Measurements from ENCODE around the gene ACADM.
"Not testable (repeated sequence)": the region's sequence is repeated elsewhere in the genome, so short reads cannot be mapped to it uniquely, and the experiment has no call there.

The ACADM gene

DNA sequence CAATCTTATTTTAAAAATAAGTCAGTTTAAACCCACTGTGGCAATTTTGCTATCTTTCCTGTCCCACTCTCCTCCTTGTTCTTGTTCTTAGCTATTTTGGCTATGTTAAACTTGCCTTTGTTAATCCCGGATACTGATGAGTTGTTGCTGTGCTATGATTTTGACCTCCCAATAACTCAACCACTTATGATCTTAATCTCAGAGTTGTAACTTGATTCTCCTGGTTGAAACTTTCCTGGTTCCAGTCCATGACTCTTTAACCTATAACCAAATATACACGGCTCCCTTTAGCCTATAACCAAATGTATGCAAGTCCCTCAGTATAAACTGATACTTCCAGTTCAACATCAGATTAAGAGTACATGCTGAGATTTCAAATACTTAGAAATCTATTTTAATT lies 15.6 kb upstream of the ACADM start:
- H3K4me3 ChIP-seq (ENCODE audit: low read depth, low read length): no peak overlapping the region
- TF ChIP-seq, protein P1, sequence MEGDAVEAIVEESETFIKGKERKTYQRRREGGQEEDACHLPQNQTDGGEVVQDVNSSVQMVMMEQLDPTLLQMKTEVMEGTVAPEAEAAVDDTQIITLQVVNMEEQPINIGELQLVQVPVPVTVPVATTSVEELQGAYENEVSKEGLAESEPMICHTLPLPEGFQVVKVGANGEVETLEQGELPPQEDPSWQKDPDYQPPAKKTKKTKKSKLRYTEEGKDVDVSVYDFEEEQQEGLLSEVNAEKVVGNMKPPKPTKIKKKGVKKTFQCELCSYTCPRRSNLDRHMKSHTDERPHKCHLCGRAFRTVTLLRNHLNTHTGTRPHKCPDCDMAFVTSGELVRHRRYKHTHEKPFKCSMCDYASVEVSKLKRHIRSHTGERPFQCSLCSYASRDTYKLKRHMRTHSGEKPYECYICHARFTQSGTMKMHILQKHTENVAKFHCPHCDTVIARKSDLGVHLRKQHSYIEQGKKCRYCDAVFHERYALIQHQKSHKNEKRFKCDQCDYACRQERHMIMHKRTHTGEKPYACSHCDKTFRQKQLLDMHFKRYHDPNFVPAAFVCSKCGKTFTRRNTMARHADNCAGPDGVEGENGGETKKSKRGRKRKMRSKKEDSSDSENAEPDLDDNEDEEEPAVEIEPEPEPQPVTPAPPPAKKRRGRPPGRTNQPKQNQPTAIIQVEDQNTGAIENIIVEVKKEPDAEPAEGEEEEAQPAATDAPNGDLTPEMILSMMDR (conservative IDR thresholded peaks at IDR 0.05; ENCODE audit: low read depth, low read length): no peak
- peak; percentile 12 for DNase-seq (ENCODE audit: low read depth)

DNA sequence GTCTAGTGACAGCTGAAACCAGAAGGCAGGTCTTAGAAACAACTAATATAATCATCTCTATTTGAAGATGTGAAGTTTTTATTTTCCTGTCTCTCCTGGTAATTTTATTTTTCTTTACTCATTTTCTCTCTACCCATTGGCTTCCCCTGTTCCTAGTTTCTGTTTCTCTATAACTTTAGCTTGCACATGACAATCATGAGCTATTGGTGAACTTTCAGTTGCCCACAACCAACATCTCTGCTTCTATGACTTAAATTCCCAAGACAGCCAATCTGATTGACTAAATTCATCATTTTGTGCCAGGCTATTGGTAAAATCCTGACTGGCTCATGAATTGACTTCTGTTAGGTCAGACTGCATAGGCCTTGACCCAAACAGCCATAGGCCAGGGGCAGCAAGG lies 13.7 kb upstream of the ACADM start:
- no peak for DNase-seq (ENCODE audit: low read depth)
- H3K4me3 ChIP-seq (ENCODE audit: low read depth, low read length): no peak overlapping the region
- TF ChIP-seq, protein P1 (conservative IDR thresholded peaks at IDR 0.05; ENCODE audit: low read depth, low read length): no peak

DNA sequence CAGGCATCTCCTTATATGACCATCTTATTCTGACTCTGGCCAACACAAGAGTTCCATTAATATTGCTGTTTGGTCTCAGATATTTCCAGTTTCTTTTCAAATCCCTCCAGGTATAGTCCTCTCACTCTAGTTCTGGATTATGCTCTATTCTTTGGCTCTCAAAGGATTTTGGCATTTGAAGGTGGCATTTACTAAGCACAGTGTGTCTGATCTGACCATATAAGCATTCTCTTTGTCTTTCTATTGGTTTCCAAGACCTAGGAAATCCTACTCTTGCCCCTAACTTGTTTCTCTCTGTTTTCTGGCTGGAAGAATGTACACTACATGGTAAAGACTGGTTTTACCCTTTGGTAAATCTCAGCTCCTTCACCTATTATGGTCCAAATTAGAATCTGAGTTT lies 12.7 kb upstream of the ACADM start:
- no peak for DNase-seq (ENCODE audit: low read depth)
- TF ChIP-seq, protein P1 (conservative IDR thresholded peaks at IDR 0.05; ENCODE audit: low read depth, low read length): no peak
- H3K4me3 ChIP-seq (ENCODE audit: low read depth, low read length): no peak overlapping the region

DNA sequence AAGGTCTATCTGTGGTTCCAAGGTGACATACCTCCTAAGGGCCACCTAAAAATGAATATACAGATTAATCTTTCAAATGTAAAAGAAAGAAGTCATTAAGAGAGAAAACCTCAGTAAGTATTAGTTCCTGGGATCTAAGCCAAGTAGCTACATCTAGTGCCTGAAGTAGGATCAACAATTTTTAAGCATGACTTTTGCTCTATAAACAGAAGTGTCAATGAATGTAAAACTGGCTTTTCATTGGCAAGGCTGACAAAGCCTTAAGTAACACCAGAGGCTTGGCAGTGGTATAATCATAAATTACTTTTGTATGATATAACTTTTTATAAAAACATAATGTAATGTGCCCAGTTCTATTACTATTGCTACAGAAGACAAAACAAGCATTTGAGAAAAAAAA lies 12.2 kb upstream of the ACADM start:
- H3K4me3 ChIP-seq (ENCODE audit: low read depth, low read length): no peak overlapping the region
- no peak for DNase-seq (ENCODE audit: low read depth)
- TF ChIP-seq, protein P1 (conservative IDR thresholded peaks at IDR 0.05; ENCODE audit: low read depth, low read length): no peak

DNA sequence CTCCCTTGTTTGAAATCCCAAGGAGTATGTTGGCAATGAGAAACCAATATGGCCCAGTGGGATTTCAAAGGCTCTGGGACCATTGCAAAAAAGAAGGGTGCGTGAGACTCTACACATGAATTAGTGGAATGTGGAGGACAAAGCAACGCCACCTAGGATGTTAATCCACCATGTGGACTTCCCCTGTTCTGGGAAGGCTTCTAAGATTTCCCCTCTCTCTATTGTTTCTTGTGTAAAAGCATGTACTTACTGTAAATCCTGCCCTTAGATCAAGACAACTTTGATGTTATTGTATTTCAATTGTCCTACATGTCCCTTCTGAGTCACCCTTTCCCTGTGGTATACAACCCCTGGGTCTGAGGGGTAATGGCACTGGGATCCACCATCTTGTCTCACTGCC lies 4.7 kb upstream of the ACADM start:
- DNase-seq (ENCODE audit: low read depth): no peak

DNA sequence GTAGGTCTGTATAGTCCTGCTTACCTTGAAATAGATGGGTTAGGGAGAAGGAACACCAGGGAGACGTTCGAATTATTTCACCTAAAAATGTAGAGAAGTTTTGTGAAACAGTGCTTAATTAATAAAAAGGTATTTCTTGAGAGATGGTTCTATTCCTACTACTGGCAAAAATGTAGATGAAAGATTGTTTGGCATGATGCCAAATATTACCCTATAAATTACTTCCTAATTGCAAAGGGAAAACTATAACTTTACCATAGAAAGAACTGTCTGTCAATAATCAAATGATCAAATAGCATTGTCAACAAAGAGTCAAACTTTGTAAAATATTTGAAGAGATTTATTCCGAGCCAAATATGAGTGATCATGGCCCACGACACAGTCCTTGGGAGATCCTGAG lies 4.2 kb upstream of the ACADM start:
- DNase-seq (ENCODE audit: low read depth): no peak
- TF ChIP-seq, protein P1 (conservative IDR thresholded peaks at IDR 0.05; ENCODE audit: low read depth, low read length): no peak
- H3K4me3 ChIP-seq (ENCODE audit: low read depth, low read length): no peak overlapping the region

More for the DNA sequence above, 4.7 kb upstream of the ACADM start:
- no peak overlapping the region for H3K4me3 ChIP-seq (ENCODE audit: low read depth, low read length)
- TF ChIP-seq, protein P1 (conservative IDR thresholded peaks at IDR 0.05; ENCODE audit: low read depth, low read length): no peak

DNA sequence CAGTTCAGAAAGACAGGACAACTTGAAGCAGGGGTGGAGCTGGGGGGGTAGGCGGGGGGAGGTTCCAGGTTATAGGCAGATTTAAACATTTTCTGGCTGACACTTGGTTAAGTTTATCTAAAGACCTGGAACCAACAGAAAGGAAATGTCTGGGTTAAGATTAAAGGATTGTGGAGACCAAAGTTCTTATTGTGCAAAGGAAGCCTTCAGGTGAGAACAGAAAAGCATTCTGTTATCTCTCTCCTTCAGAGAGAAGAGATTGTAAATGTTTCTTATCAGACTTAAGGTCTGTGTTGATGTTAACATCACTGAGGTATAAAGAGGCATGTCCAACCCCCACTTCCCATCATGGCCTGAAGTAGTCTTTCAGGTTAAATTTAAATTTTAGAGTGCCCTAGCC lies 3.7 kb upstream of the ACADM start:
- no peak overlapping the region for H3K4me3 ChIP-seq (ENCODE audit: low read depth, low read length)
- TF ChIP-seq, protein P1 (conservative IDR thresholded peaks at IDR 0.05; ENCODE audit: low read depth, low read length): no peak
- DNase-seq (ENCODE audit: low read depth): no peak

DNA sequence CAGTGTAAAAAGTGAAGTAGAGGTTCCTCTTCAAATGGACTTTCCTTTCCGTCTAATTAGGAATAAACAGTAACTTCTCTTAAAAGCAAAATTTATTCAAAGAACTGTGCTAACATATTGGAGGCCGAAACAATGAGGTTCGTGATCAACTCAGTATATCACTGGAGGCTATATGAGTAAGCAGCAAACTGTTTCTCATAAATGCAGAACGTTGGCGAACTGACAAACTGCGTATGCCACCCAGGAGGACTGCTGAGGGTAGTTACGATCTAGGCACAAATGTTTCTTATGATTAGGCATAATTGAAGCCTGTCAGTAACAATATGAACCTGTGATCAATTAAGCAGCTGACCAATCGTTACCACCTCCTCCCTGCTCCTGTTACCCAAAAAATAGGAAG lies 2.3 kb upstream of the ACADM start:
- DNase-seq (ENCODE audit: low read depth); H3K4me3 ChIP-seq (ENCODE audit: low read depth, low read length): not testable (repeated sequence)
